Measurements from ENCODE around the gene PAX7. TPM values are rescaled to one million over a fixed set of nuclear protein-coding genes. Genes with fewer than 3 reads are reported as not detected.

Gene PAX7
- total and polyA plus RNA-seq, 2 donors (not counting 3 experiments of a cell fraction or from before 2014, with no cell fraction given), result not detected

DNA sequence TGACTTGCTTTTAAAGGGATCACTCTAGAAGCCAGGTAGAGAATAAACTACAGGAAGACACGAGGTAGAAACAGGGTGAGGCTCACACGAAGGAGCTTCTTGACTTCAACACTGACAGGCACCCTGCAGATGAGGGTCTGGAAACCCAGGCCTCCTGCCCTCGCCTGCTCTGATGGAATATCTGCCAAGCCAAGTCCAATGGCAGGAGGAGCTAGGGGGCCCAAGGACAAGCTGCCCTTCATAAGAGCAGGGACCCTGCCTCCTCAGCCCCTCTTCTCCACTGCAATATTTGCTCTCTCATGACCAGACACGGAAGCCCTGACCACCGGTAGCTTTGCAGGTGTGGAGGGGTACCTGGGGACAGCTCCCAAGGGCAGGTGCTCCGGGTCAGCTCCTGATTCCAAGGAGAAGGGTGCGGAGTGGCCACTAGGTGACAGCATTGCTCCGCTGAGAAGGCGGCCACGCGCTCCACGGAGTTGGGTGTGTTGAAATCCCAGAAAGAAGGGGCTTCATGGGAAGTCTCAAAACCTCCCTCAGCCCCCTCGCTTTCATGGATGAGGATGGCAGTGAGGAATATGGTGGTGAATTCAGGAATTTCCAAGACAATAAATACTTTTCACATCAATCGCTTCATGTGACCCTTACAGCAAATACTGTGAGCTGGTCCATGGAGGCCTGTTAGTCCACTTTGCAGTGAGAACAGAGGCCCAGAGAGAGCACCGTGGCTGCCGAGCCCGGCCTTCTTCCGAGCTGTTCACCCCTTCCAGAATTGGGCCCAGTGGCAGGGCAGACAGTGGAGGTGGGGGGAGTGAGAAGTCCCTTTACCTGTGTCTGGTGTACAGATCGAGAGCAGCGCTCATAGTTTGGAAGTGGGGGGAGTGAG is 33.2 kb upstream of the PAX7 start:
- dilution Hi-C loops (cut with MboI; ENCODE audit: extremely low pct_ligation_motif_present, low sequenced_read_pairs), result no loop called here
- no TSS peak for BruUV-seq (replicated peaks)
- no peak for TF ChIP-seq JUN (IDR thresholded peaks at IDR 0.05; ENCODE audit: borderline replicate concordance, insufficient read depth, insufficient read length, low read depth)
- peak; percentile 71 to 92 for TF ChIP-seq CTCF (IDR thresholded peaks at IDR 0.05; ENCODE audit: extremely low read depth in 1 of 2, insufficient read depth in 1 of 2, low read depth in 1 of 2, low read length in 2 of 2)
- no peak for TF ChIP-seq MYC (IDR thresholded peaks at IDR 0.05; ENCODE audit: low read depth, low read length)
- TF ChIP-seq, protein P1, sequence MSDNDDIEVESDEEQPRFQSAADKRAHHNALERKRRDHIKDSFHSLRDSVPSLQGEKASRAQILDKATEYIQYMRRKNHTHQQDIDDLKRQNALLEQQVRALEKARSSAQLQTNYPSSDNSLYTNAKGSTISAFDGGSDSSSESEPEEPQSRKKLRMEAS (IDR thresholded peaks at IDR 0.05; ENCODE audit: insufficient read depth, insufficient read length), result no peak
- no peak for TF ChIP-seq POLR2AphosphoS5 (IDR thresholded peaks at IDR 0.05; ENCODE audit: insufficient read depth, low read depth, low read length)
- TF ChIP-seq EZH2 (IDR thresholded peaks at IDR 0.05; ENCODE audit: borderline replicate concordance, low read depth, low read length, severe bottlenecking), result no peak
- TF ChIP-seq FOS (IDR thresholded peaks at IDR 0.05; ENCODE audit: borderline replicate concordance, insufficient read depth, low read length), result no peak
- Histone ChIP-seq H4K20me1 (replicated peaks; ENCODE audit: control insufficient read depth, extremely low read depth, insufficient read depth, low read length) (no peaks in the 10 kb centered on the region), H2AFZ (ENCODE audit: low read depth, low read length) (no peak overlapping the region), H3K27ac (ENCODE audit: insufficient read depth, low read depth, low read length) (no peak overlapping the region), H3K9ac (replicated peaks; ENCODE audit: extremely low read depth, insufficient read depth, low read length) (no peak overlapping the region), H3K27me3 (ENCODE audit: control insufficient read depth in 2 of 2, insufficient read depth in 2 of 2, low read length in 2 of 2) (peaks cover 0 to 3% of the 10 kb centered on the region in 2 experiments), H3K4me2 (ENCODE audit: insufficient read depth, low read length) (no peak overlapping the region), H3K4me3 (replicated peaks in 1 of 3; ENCODE audit: insufficient read depth in 1 of 3, low read depth in 1 of 3, low read length in 3 of 3) (no peak overlapping the region), H3K79me2 (ENCODE audit: control insufficient read depth, insufficient read depth, low read length) (no peaks in the 10 kb centered on the region), H3K9me1 (replicated peaks; ENCODE audit: control insufficient read depth, extremely low read depth, insufficient read depth, low read length) (no peaks in the 10 kb centered on the region), H3K9me3 (replicated peaks; ENCODE audit: control insufficient read depth, insufficient read depth, low read length) (no peaks in the 10 kb centered on the region), H3K36me3 (ENCODE audit: control insufficient read depth in 2 of 2, extremely low read depth in 1 of 2, insufficient read depth in 2 of 2, low read length in 2 of 2) (no peaks in the 10 kb centered on the region), H3K4me1 (ENCODE audit: control insufficient read depth, extremely low read depth, insufficient read depth, low read length) (no peaks in the 10 kb centered on the region)
- intact Hi-C loops (cut with micrococcal nuclease), result loop anchor here (1.0 to 5.0 kb wide), 5 partner anchors 84 to 515 kb away; no protein-coding TSS in a partner anchor
- ChIA-PET POLR2A (no interaction called here), CTCF (interaction anchor here (0.6 to 4.5 kb wide), 40 partner anchors 9 to 644 kb away, joined by 3 to 206 read pairs (median 4); partner anchors contain the start of gene ALDH4A1)
- DNase-seq (ENCODE audit: low read depth, low spot score) (peak; percentile 46), FAIRE-seq (peak; percentile 70)
